C4-2B (cell line): ENCODE results near the gene LMNTD2.

ENCODE experiments used
- H3K27ac ChIP-seq: fragments of 450-650 bp; 2 replicates; pipeline ENCODE4 v1.5.1; 2017
- ZFX ChIP-seq: fragments of 450-650 bp; IDR thresholded peaks from 2 replicates; pipeline ENCODE4 v1.6.1; 2017
- TF ChIP-seq, protein P1 (sequence below): fragments of 450-650 bp; conservative IDR thresholded peaks from 2 replicates; pipeline ENCODE4 v1.5.1; 2017; ENCODE audit warnings: mild to moderate bottlenecking

The LMNTD2 gene

DNA sequence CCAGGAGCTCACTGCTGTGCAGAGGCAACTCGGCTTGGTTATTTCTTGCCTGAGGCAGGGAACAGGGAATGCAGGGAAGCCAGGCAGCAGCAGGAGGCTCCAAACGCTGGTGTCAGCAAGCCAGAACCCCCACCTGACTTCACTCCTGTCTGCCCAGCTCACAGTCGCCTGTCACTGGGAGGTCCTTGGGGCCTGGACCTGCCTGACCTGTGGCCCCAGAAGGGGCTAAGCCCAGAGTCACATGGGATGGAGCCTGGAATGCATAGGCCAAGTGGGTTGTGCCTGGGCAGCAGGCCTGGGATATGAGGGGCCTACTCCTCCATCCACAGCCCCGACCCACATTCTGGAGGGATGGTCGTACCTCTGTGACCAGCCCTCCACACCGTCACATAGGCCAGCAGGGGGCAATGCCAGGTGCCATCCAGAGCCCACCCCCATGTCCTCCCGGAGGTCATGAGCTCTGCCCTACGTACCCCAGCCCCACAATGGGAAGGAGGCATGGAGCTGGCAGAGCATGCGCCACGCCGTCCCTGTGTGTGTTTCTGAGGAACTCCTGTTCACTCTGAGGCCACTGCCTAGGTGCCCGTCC is 5.5 kb upstream of the LMNTD2 start:
- TF ChIP-seq ZFX, result no peak
- TF ChIP-seq, protein P1, sequence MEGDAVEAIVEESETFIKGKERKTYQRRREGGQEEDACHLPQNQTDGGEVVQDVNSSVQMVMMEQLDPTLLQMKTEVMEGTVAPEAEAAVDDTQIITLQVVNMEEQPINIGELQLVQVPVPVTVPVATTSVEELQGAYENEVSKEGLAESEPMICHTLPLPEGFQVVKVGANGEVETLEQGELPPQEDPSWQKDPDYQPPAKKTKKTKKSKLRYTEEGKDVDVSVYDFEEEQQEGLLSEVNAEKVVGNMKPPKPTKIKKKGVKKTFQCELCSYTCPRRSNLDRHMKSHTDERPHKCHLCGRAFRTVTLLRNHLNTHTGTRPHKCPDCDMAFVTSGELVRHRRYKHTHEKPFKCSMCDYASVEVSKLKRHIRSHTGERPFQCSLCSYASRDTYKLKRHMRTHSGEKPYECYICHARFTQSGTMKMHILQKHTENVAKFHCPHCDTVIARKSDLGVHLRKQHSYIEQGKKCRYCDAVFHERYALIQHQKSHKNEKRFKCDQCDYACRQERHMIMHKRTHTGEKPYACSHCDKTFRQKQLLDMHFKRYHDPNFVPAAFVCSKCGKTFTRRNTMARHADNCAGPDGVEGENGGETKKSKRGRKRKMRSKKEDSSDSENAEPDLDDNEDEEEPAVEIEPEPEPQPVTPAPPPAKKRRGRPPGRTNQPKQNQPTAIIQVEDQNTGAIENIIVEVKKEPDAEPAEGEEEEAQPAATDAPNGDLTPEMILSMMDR, result no peak
- no peak overlapping the region for H3K27ac ChIP-seq

DNA sequence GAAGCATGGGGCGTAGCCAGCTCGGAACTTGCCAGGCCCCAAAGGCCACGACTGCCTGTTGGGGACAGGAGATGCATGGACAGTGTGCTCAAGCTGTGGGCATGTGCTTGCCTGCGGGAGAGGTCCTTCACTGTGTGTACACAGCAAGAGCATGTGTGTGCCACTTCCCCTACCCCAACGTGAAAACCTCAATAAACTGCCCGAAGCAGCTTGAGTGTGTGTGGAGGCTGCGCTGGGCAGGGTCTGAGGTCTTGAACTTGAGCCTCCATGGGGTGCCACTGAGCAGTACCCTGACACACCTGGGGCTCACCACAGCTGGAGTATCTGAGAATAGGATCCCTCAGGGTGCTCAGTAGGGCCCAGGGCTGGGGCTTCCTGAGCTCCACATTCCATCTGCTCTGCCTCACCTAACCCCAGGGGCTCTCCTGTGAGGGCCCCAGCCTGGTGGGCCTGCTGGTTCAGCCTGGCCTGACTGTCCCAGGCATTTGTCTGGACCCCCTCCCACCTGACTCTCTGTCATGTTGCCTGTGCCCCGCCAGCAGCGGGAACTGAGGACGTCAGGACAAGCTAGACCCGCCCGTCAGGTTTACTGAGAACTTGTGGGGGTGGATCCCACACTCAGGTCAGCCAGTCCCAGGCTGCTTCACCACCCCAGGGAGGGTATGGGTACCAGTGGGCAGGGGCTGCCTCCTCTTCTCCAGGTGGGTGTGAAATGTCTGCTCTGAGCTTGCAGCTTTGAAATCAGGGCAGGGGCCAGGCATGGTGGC is 3.5 kb upstream of the LMNTD2 start:
- peak overlapping the region; percentile 56 for H3K27ac ChIP-seq
- TF ChIP-seq, protein P1, result no peak
- TF ChIP-seq ZFX, result no peak

DNA sequence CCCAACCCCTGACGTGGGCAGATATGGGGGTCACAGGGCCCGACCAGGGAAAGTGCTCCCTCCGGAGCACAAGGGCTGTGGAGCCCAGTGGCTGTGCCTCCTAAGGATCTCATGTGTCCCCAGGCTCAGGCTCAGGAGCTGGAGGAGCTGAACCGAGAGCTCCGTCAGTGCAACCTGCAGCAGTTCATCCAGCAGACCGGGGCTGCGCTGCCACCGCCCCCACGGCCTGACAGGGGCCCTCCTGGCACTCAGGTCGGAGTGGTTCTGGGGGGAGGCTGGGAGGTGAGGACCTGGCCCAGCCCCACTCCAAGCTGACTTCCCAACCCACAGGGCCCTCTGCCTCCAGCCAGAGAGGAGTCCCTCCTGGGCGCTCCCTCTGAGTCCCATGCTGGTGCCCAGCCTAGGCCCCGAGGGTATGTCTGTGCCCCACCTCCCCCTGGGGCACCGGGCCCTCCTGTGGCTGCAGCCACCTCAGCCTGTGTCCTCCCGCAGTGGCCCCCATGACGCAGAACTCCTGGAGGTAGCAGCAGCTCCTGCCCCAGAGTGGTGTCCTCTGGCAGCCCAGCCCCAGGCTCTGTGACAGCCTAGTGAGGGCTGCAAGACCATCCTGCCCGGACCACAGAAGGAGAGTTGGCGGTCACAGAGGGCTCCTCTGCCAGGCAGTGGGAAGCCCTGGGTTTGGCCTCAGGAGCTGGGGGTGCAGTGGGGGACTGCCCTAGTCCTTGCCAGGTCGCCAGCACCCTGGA is 2.7 kb upstream of the LMNTD2 start:
- TF ChIP-seq ZFX, result no peak
- TF ChIP-seq, protein P1, result no peak
- H3K27ac ChIP-seq, result peak overlapping the region; percentile 56

DNA sequence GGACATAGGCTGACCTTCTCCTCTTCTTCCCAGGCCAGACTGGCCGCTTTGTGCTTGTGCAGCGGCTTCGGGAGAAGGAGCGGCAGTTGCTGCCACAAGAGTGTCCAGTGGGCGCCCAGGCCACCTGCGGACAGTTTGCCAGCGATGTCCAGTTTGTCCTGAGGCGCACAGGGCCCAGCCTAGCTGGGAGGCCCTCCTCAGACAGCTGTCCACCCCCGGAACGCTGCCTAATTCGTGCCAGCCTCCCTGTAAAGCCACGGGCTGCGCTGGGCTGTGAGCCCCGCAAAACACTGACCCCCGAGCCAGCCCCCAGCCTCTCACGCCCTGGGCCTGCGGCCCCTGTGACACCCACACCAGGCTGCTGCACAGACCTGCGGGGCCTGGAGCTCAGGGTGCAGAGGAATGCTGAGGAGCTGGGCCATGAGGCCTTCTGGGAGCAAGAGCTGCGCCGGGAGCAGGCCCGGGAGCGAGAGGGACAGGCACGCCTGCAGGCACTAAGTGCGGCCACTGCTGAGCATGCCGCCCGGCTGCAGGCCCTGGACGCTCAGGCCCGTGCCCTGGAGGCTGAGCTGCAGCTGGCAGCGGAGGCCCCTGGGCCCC is 1.6 kb upstream of the LMNTD2 start:
- peak overlapping the region; percentile 99 for H3K27ac ChIP-seq
- TF ChIP-seq, protein P1, result no peak
- TF ChIP-seq ZFX, result no peak

DNA sequence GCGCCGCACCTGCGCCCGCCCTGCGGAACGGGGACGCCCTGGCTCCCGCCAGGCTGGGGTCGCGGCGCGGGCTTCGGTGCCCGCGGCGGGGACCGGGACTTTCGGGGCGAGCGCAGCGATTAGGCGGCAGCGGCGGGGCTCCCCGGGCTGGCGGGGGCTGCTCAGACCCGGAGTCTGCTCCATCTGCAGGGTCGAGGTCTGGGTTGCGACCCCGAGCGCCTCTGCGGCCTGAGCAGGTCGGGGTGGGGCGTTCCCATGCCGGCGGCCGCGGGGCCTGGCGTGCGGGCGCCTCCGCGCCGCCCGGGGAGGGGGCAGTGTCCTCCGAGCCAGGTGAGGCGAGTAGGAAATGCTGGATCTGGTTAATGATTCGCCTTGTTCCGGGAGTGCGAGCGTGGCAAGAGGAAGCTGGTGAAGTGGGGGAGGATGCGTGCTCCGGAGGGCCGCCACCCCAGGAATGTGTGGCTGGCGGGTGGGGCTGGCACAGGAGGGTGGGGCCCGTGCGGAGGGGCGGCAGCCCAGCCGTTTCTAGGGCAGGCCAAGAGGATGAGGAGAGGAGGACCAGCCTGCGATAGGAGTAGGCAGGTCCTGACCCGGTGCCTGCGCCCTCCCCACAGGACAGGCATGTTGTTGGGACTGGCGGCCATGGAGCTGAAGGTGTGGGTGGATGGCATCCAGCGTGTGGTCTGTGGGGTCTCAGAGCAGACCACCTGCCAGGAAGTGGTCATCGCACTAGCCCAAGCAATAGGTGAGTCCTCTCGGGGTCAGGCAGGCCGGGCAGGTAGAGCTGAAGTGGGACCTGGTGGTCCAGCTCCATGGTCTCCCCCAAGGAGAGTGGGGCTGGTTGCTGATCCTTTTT is 838 bp upstream of the LMNTD2 start:
- peak overlapping the region; percentile 99 for H3K27ac ChIP-seq
- TF ChIP-seq ZFX, result peak; percentile 69; the same call in 1 of the 2 replicates
- TF ChIP-seq, protein P1, result no peak

DNA sequence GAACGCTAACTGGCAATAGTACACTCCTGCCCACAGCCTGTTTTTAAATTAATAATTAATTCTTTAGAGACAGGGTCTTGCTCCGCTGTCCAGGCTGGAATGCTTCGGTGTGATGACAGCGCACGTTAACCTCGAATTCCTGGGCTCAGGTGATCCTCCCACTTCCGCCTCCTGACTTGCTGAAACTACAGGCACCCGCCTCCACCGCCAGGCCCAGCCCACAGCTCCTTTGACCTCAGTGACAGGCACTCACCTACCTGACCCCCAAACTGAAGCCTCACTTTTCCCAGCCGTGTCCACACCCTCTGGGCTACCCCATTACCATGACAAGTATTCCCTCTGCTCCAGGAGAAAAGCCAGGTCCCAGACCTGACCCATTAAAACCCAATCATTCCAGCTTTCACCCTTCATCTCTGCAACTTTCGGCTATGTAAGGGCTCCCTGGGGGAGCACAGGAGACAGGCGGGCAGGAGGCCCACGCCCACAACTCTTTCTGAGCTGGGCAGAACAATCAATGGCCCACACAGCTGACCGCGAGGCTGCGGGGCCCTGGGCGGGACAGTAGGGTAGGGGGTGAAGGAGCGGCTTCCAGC is 730 bp downstream of the LMNTD2 start:
- H3K27ac ChIP-seq, result peak overlapping the region; percentile 99

More for the DNA sequence above, 730 bp downstream of the LMNTD2 start:
- TF ChIP-seq ZFX, result no peak
- TF ChIP-seq, protein P1, result no peak
